ENCODE results near the gene S100A12.

The S100A12 gene

DNA sequence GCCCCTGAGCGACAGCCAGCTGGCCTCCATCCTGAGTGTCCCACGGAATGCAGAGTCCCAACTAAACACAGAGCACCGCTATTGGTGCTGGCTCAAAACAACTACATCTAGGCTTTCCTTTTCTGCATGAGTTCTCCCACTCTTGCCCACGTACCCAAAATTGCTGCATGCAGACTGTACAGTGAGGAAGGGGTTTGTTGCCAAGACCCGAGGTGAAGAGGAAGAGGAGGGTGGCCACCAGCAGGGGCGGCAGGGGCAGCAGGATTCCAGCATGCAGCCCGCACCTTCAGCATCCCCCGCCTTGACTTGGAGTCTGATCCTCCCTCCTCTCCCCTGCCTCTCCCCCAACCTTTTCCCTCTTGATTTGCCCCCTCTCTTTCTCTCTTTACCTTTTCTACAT, 9.7 kb downstream of the S100A12 start:
- no peak for DNase-seq (ENCODE audit: low spot score)

DNA sequence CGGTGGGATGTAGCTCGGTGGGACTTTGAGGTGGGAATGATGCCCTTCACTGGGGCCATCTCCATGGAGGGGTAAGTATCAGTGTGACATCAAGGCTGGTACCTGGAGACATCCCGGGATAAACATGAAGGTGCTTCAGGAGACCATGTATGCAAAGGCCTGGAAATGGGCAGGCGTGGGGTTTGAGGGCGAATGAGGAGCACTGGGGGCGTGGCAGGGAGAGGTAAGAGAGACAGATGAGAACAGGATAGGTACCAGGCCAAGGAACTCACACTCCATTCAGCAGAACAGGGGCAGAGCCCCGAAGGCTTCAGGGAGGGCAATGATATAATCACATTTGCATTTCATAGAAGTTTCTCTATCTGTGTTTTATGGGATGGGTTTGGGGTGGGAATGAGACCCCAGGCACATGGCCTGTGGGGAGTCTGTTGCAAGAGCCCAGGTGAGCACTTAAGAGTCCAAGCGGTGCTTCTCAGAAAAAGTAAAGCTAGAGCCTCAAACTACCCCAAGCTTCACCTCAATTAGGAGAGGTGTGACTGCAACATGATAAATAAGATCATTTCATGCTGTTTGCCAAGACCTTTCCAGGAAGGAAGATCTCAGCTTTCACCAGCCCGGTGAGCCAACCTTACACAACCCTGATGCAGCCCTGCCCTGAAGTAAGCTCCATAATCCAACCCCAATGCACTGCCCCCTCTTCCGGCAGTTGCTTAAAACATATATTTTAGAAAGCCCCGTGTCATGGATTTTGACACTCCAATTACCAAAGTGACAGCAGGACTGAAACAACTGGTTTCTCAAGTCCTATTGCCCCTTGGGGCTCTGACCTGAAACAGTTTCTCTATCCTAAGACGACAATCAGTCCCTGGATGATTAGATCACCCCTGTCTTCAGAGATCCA, 10.4 kb downstream of the S100A12 start:
- no peak for DNase-seq (ENCODE audit: low spot score)

DNA sequence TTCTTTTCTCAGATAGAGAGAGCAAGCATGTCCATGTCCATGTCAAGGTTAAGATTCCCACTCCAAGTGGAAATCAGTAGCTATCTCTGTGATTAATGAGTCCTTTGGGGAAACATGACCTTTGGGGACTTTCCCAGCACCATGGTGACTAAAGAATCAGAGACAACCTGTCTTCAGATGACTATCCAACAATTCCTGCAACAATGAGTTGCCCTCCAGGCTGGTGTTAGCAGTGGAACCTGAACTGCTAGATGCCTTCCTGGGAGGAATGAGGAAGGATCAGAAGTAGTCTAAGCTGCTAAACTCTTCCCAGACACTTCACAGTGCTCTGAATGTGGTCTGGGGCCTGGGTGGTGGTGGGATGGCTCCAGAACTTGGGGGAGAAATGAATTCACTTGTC, 11.3 kb downstream of the S100A12 start:
- no peak for DNase-seq (ENCODE audit: low spot score)

DNA sequence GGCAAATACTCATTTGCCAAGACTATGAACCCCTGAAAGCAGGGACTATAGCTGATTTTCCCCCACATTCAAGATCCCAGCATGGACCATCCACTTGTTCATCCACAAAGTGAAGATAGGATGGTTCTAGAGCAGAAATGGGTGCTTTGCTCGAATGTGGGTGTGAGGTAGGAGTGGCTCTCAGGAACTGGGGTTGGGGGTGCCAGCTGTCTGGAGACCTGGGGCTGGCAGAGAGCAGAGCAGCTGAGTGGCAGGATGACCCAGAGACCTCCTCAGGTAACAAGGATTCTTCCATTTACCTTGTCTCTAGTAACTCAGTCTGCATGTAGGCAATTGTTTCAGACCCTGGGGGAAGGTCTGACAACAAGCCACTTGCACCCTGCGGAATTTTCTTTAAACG, 11.8 kb downstream of the S100A12 start:
- no peak for DNase-seq (ENCODE audit: low spot score)

DNA sequence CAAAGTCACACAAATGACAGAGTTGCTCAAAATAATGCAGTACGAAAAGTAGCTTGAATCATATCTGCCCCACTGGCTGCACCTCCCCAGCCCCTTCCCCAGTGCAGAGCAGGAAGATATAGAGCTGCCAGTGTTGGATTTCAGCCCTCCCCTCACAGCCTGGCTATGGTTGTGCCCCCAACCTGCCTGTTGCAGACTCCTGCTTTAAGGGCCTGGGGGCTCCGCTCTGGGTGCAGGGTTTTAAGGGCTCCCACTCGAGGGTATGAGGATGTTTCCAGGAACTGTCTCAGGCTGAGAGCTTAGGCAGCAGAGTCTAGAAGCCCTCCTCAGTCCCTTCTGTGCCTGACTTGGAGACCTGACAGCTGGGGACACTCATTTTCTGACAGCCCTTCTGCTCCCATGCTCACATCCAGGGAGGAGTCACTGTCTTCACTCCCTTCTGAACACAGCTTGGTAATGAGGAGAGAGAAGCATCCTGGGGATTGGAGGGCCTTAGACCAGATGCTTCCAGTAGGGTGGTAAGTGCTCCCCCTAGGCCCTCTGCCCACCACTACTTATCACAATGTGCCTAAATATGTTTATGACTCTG, 13.1 kb downstream of the S100A12 start:
- no peak for DNase-seq (ENCODE audit: low spot score)

DNA sequence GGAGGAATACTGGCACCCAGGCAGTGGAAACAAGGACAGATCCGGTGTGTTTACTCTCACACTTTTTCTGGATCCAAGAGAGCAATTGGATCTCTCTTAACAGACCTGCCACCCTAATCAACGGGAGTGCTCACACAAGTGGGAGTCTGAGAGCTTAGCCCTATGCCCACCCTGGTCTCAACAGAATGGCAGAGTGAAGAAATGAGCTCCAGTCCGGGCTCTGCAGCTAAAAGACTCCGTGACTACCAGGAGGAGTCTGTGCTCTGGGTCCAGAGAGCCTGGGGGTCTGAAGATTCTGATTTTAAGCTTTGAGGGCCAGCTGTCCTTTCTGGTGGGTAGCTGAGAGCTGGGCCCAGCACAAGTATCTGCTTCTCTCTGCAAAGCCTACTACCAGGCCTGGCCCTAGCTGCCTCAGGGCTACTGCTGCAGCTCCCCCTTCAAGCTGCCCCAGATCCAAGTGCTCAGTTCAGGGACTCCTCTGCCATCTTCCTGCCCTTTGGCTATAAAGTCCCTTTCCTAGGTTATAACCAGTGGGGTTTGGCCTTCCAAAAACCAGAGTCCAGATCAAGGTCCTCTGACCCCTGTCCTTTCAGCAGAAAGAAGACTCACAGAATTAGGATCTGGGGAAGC, 13.8 kb downstream of the S100A12 start:
- no peak for DNase-seq (ENCODE audit: low spot score)

DNA sequence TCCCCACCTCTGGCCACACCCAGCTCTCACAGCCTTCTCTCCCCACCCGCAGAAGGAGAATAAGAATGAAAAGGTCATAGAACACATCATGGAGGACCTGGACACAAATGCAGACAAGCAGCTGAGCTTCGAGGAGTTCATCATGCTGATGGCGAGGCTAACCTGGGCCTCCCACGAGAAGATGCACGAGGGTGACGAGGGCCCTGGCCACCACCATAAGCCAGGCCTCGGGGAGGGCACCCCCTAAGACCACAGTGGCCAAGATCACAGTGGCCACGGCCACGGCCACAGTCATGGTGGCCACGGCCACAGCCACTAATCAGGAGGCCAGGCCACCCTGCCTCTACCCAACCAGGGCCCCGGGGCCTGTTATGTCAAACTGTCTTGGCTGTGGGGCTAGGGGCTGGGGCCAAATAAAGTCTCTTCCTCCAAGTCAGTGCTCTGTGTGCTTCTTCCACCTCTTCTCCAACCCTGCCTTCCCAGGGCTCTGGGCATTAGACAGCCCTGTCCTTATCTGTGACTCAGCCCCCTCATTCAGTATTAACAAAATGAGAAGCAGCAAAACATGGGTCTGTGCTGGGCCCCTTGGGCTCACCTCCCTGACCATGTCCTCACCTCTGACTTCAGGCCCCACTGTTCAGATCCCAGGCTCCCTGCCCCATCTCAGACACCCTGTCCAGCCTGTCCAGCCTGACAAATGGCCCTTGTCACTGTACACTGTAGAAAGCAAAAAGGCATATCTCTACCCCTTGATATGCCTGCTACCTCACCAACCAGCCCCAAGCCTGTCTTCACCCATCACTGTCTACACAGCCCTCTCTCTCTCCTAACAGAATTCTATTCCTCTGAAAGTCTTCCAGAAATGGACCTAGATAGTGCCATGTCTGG, 14.6 kb downstream of the S100A12 start:
- no peak for DNase-seq (ENCODE audit: low spot score)

DNA sequence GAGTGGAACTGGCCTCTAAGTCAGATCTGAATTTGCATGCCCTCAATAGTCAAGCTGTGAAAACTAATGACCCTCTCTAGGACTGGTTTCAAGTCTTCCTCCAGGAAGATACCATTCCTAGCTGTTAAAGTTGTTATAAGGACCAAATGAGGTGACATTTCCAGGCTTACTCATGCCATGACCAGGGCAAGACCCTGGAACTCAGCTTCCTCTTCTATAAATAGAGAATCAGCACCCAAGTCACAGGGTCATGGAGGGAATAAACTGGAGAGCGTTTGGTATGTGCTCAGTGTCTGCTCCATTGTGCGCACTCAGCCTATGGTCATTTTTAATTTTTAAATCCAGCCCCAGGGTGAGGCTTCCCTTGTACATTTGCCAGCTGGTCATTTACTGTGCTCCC, 15.2 kb downstream of the S100A12 start:
- DNase-seq (ENCODE audit: low spot score), result no peak

DNA sequence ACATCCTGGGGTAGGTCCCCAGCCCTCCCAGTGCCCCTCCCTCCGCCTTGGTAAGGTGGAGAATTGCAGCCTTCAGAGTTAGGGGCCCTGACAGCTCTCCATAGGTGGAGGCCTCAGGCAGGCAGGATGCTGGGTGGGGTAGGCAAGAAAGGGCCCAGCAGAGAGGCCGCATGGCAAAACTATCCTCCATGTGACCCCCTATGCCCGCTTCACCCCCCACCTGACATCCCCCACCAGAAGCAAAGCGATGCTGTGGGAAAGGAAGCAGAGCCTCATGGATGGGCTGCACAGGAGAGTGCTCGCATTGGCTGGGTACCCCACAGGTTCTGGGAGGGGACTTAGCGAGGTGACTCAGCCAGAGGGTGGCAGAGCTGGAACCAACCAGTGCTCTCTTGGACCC, 16.2 kb downstream of the S100A12 start:
- DNase-seq (ENCODE audit: low spot score), result no peak

DNA sequence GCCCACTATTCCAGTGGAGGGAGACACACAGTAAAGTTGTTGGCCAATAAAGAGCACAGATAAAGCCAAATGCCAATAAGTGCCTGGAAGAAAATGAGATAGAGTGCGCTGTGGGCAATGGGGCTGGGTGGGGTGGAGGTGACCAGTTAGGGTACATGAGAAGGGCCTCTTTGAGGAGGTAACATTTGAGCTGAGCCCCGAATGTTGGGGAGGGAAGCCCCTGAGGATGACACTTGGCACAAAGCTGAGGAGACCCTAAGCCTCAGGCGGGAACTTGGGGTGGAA, 16.8 kb downstream of the S100A12 start:
- DNase-seq (ENCODE audit: low spot score), result no peak

DNA sequence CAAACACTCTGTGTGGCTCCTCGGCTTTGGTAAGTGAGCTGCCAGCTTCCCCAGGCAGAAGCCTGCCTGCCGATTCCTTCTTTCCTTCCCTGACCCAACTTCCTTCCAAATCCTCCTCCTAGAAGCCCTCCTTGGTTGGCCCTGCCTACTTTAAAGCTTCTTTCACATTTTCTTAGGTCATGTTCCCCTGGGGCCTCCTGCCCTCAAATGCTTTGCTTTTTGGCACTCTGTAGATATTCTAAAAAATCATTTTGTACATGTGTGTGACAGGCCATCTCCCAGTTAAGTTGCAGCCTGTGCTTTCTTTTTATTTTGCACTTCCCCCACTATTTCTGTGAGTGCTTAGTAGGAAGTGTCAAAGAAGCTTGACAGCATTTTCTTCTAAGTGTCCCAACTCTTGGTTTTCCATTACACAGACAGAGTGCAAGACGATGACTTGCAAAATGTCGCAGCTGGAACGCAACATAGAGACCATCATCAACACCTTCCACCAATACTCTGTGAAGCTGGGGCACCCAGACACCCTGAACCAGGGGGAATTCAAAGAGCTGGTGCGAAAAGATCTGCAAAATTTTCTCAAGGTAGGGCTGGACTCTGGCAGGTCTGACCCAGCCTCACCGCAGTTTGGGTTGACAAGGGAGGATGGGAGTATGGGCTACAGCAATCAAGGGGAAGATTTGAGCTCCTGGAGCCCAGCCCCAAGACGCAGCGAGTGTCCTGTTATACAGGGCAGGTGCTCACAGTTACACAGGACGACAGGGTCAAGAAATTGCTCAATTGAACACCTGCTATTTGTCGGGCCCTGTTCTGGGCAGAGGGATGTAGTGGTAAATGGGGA, 17.3 kb downstream of the S100A12 start, which contains the start of gene S100A9:
Gene S100A9 (plus strand): TSS at position 2 of the 838 bp plus-strand sequence. CDS start 430 bp downstream, at position 432.
- DNase-seq (ENCODE audit: low spot score), result no peak

DNA sequence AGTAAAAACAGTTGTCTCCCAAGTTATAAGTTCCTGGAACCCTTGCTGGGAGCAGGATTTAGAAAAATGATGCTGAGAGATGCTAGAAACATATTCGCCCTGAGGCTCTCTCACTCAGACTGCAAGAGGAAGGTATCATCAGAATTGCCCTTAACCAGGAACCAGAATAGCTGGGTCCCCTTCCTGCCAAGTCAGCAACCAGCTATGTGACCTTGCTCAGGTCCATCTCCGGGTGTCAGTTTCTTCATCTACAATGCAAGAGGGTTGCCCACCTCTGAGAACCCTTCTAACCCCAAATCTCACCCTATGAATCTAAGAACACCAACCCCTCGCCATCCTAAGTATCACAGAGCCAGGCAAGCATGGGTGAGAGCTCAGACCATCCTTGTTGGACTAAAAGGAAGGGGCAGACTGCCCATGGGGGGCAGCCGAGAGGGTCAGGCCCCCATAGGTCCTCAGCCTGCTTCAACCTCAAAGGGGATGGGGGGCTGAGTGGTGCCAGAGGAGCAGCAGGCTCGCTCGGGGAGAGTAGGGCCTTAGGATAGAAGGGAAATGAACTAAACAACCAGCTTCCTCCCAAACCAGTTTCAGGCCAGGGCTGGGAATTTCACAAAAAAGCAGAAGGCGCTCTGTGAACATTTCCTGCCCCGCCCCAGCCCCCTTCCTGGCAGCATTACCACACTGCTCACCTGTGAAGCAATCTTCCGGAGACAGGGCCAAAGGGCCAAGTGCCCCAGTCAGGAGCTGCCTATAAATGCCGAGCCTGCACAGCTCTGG, 18.2 kb downstream of the S100A12 start:
- no peak for DNase-seq (ENCODE audit: low spot score)

DNA sequence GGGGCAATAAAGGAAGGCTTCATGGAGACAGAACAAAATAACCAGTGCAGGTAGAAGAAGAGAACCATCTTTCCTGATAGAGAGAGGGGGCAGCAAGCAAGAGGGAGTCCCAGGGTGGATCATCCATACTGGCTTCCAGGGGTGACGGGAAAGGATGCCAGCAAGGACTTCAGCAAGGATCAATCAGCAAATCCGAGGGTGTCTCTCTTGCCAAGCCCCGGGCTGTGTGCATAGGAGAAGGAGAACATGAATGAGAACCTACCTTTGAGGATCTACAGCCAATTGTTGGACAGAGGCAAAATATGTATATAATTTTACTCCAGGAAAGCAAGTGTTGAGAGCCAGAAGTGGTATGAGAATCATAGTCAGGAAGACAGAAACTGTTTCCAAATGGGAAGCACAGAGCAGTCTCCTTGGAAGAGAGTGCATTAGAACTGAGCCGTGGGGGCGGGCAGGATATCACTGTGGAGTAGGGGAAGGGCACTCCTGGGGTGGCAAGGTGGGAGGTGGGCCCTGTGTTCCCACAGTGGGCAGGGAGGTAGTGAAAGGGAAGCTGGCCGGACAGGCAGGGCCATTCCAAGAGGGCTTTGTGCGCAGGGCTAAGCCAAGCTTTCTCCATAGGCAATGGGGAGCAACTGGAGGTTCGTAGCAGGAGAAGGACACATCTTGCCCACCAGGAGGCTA, 18.9 kb downstream of the S100A12 start:
- no peak for DNase-seq (ENCODE audit: low spot score)

DNA sequence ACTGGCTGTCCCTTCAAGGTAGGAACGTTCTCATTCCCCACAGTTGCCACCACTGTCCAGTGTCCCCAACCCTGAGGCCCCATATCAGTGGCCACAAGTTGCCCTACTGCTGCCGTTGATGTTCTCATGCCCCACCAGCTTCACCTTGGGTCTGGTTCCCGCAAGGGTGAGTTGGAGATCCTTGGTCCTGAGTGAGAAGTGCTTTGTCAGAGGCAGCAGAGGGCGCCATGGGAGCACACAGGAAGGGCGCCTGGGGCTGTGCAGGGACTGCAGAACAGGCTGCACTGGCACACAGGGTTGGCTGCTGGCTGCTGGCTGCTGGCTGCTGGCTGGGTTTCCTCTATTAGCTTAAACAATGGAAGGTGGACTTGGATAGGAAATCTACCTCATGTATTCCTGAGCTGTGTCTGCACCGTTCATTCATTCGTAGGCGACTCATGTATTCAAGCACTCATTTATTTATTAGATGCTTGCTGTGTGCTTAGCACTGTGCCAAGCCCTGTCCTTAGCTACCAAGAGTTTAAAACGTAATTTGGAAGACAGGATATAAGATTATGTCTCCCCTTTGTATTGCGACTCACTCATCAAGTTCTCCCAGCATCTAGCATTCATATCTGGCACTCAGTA, 19.9 kb downstream of the S100A12 start:
- DNase-seq (ENCODE audit: low spot score), result peak; percentile 73

DNA sequence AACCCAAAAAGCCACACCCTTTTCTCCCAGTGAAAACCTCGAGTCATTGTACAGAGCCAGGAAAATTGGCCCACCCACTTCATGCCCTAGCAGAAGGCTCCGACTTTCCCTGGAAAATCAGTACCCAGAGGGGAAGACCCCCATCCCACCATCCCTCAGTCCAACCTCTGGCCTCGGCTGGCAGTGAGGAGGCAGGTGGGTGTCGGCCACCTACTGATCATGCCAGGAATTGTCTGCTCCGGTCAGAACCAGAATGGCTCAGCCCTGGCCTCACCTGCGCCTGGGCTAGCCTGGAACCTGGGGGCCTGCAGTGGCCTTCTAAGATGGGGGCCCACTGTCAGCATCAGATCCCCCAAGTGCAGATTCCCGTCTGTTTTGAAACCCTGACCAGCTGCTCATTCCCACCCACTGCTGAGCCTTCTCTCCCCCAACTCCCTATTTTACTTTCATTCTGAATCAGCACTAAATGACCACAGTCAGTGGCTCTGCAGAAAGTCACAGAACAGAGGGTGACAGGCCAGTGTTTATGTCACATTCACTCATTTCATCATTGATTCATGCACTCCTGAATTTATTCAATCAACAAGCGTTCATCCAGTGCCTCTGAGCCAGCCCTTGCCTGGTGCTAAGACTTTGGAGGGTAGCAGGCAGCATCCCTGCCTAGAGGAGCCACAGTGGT, 20.8 kb downstream of the S100A12 start:
- DNase-seq (ENCODE audit: low spot score), result no peak

DNA sequence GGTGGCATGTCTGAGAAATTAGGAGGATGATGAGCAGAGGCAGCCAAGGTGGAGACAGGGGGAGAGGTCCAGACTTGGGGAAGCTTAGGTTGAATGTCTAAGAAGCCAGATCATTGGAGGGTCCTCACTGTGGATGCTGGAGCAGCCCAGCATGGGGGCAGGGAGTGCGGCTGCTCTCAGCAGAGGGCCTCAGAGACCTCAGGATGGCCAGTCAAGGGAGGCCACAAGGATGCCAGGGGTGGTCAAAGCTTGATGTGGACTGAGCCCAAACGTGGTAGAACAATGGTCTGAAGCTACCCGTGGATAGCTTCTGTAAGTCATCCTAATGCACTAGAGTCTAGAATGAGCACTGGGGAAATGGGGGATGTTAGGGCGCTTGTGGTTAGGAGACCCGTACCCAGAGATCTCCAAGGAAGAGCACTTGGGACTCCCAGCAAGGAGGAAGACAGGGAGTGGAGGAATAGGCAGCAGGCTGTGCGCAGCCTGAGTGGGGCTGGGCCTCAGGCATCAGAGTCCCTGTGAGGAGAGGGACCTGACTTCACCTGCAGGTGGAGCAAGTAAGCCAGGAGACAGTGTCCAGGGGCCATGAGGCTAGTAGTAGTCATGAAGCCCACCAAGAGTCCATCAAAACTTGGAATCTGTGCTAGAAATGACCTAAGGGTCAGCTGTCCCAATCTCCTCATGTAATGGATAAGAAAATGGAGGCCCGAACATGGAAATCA, 22.0 kb downstream of the S100A12 start:
- no peak for DNase-seq (ENCODE audit: low spot score)

DNA sequence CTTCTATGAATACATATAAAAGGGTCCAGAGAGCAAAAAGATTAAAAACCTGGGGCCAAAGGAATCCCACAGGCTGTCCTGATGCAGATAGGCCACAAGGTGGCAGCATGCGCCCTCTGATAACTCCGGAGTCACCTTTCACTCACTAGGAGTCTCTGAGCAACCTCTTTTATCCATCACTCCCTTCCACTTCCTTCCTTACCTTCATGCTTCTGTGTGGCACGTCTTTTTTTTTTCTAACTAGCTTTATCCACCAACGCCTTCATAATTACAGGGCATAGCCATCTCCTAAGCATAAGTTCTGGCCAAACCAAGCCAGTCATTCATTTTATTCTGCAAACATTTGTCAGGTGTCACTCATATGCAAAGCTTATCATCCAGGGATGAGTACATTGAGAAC, 22.9 kb downstream of the S100A12 start:
- DNase-seq (ENCODE audit: low spot score), result peak; percentile 90

DNA sequence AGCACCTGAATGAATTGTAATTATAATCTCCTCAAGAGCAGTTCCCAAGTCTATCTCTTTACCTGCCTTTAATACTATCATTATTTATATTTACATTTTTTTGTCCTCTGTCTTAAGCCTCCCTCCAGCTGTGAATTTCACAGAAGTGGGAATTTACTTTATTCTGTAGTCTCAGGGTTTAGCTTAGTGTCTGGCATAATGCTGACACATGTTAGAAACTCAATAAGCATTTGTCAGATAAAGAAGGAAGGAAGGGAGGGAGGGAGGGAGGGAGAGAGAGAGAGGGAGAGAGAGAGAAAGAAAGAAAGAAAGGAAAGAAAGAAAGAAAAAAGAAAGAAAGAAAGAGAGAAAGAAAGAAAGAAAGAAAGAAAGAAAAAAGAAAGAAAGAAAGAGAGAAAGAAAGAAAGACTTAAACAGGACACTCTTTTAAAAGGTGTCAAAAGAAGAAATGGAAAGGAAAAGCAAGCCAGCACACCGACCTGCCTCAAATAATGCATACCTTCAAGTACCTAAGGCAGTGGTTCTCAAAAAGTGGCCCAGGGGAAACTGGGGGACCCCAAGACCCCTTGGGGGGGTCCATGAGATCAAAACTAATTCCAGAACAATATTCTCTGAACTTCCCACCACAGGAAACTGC, 25.0 kb downstream of the S100A12 start:
- DNase-seq (ENCODE audit: low spot score), result no peak
